Measurements from ENCODE around the gene SENP2.

The SENP2 gene
- long read RNA-seq, full-length matches to known transcripts, result 44 of 79 reads
- long read RNA-seq, partial matches to known transcripts, result 9 of 79 reads
- long read RNA-seq, other reads (novel, unspliced or antisense), result 26 of 79 reads

DNA sequence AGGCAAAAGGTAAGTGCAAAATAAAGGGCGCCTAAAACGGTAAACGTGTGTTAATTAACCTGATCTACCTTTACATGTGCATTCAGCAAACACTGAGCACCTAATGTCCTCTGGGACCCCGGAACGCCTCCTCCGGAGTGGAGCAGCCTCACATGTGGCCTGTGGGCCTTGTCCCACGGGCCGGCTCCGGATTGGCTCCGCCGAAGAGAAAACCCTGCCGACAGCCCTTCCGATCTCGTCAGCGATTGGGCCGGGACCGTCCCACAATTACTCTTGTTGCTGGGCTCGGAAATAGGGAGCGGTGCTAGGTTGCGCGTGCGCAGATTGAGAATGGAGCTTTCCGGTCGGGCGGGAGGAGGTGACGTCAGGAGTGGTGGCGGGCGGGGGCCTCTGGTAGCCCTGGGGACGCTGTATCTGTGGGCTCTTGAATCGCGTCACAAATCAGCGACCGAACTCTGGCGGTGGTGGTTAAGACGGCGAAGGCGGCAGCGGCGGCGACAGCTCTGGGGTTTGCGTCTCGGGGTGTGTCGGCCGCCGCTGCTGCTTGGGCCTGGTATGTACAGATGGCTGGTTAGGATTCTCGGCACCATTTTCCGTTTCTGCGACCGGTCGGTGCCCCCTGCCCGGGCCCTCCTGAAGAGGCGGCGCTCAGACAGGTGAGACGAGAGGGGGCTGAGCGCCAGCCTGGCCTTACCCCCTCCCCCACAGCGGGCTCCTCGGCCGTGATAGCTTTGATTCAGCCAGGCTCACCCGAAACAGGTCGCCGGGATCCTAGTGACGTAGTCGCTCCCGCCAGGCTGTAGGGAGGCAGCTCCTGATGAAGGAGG, at the start of gene SENP2:
Gene SENP2 (plus strand): TSS at position 437 of the 827 bp plus-strand sequence. CDS start 119 bp downstream, at position 556.
- Histone ChIP-seq H3K27ac (replicated peaks) (peak within 1 kb of the TSS; percentile 93), H3K4me3 (replicated peaks; ENCODE audit: insufficient read depth, low read length) (peak within 1 kb of the TSS; percentile 92), H3K27me3 (ENCODE audit: insufficient read depth, poor library complexity, severe bottlenecking) (no peaks in the 10 kb centered on the region)
- DNase-seq (ENCODE audit: low read depth in 1 of 2, low spot score in 1 of 2), result peak; percentile 95 to 99
- peak; percentile 70 for TF ChIP-seq POLR2AphosphoS5 (IDR thresholded peaks at IDR 0.05; ENCODE audit: low read depth)
- TF ChIP-seq, protein P1, sequence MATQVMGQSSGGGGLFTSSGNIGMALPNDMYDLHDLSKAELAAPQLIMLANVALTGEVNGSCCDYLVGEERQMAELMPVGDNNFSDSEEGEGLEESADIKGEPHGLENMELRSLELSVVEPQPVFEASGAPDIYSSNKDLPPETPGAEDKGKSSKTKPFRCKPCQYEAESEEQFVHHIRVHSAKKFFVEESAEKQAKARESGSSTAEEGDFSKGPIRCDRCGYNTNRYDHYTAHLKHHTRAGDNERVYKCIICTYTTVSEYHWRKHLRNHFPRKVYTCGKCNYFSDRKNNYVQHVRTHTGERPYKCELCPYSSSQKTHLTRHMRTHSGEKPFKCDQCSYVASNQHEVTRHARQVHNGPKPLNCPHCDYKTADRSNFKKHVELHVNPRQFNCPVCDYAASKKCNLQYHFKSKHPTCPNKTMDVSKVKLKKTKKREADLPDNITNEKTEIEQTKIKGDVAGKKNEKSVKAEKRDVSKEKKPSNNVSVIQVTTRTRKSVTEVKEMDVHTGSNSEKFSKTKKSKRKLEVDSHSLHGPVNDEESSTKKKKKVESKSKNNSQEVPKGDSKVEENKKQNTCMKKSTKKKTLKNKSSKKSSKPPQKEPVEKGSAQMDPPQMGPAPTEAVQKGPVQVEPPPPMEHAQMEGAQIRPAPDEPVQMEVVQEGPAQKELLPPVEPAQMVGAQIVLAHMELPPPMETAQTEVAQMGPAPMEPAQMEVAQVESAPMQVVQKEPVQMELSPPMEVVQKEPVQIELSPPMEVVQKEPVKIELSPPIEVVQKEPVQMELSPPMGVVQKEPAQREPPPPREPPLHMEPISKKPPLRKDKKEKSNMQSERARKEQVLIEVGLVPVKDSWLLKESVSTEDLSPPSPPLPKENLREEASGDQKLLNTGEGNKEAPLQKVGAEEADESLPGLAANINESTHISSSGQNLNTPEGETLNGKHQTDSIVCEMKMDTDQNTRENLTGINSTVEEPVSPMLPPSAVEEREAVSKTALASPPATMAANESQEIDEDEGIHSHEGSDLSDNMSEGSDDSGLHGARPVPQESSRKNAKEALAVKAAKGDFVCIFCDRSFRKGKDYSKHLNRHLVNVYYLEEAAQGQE (IDR thresholded peaks at IDR 0.05; ENCODE audit: insufficient replicate concordance, low read depth), result no peak

DNA sequence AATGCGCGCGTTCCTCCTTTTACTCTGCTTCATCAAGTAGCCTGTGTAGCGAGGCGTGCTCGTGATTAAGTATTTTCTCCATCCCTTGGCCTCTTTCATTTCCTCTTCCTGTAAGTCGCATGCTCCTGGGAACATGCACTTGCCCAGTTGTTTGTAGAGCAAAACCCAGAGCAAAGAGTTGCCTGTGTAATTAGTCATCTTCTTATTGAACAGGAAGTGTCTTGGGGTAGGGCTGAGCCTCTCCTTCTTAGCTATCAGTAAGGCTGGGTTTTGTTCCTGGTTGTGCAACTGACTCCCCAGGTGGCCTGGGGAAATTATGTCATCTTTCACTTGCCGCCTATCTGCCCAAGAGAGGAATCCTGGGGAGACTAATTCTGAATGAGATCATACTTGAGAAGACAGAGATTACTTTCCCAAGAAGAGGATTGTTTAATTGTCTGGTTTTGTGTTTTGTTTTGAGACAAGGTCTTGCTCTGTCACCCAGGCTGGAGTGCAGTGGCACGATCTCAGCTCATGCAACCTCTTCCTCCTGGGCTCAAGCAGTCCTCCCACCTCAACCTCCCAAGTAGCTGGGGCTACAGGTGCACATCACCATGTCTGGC, 48.6 kb upstream of the SENP2 start:
- H3K27ac ChIP-seq (replicated peaks), result peak overlapping the region; percentile 44
- DNase-seq (ENCODE audit: low read depth in 1 of 2, low spot score in 1 of 2), result peak; percentile 94 to 97
- no peaks in the 10 kb centered on the region for H3K27me3 ChIP-seq (ENCODE audit: insufficient read depth, poor library complexity, severe bottlenecking)
- TF ChIP-seq GABPA (IDR thresholded peaks at IDR 0.05; ENCODE audit: low read depth) (no peak), SPI1 (IDR thresholded peaks at IDR 0.05; ENCODE audit: borderline replicate concordance, low read depth) (peak; percentile 71), POLR2AphosphoS5 (IDR thresholded peaks at IDR 0.05; ENCODE audit: low read depth) (peak; percentile 53)
- H3K4me3 ChIP-seq (replicated peaks; ENCODE audit: insufficient read depth, low read length), result no peak overlapping the region

DNA sequence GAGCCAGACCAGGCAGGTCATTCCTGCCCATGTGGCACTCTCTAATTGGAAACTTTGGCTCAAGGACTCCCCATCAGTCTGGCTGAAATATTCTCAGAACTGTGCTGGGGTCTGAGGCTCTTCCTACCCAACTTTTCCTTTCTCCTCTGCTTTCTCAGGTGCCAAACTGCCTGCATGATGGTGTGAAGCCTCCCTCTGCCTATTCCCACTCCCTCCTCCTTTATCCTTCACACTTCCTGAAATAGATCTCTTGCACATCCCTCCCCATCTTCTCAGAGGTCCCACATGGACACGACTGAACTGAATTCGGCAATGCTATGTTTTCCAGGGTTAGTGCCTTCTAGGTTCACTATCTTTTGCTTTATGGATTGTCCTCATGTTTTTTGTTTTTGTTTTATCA, 46.2 kb upstream of the SENP2 start:
- Histone ChIP-seq H3K27me3 (ENCODE audit: insufficient read depth, poor library complexity, severe bottlenecking) (no peaks in the 10 kb centered on the region), H3K27ac (replicated peaks) (no peak overlapping the region), H3K4me3 (replicated peaks; ENCODE audit: insufficient read depth, low read length) (no peak overlapping the region)
- DNase-seq (ENCODE audit: low read depth in 1 of 2, low spot score in 1 of 2), result no peak
- TF ChIP-seq GABPA (IDR thresholded peaks at IDR 0.05; ENCODE audit: low read depth) (no peak), POLR2AphosphoS5 (IDR thresholded peaks at IDR 0.05; ENCODE audit: low read depth) (no peak), SPI1 (IDR thresholded peaks at IDR 0.05; ENCODE audit: borderline replicate concordance, low read depth) (no peak)
- TF ChIP-seq, protein P1 (IDR thresholded peaks at IDR 0.05; ENCODE audit: insufficient replicate concordance, low read depth), result no peak
- TF ChIP-seq, protein P2, sequence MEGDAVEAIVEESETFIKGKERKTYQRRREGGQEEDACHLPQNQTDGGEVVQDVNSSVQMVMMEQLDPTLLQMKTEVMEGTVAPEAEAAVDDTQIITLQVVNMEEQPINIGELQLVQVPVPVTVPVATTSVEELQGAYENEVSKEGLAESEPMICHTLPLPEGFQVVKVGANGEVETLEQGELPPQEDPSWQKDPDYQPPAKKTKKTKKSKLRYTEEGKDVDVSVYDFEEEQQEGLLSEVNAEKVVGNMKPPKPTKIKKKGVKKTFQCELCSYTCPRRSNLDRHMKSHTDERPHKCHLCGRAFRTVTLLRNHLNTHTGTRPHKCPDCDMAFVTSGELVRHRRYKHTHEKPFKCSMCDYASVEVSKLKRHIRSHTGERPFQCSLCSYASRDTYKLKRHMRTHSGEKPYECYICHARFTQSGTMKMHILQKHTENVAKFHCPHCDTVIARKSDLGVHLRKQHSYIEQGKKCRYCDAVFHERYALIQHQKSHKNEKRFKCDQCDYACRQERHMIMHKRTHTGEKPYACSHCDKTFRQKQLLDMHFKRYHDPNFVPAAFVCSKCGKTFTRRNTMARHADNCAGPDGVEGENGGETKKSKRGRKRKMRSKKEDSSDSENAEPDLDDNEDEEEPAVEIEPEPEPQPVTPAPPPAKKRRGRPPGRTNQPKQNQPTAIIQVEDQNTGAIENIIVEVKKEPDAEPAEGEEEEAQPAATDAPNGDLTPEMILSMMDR (IDR thresholded peaks at IDR 0.05; ENCODE audit: insufficient read depth, low read length), result no peak

DNA sequence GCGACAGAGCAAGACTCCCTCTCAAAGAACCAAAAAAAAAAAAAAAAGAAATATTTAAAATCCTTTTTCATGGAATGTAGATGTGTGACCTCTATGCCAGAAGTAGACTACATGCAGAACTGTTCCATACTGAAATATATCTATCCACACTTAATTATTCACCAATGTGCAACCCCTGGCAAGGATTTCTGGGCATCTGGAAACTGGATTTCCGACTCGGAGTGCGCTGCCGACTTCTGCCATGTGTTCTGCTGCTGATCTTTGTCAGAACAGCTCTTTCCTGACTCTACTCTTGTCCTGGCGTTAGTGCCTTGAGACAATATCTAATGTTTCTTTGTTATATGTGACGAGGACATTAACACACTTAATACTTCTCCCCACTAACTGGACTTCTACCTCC, 45.4 kb upstream of the SENP2 start:
- Histone ChIP-seq H3K27ac (replicated peaks) (no peak overlapping the region), H3K4me3 (replicated peaks; ENCODE audit: insufficient read depth, low read length) (no peak overlapping the region), H3K27me3 (ENCODE audit: insufficient read depth, poor library complexity, severe bottlenecking) (no peaks in the 10 kb centered on the region)
- TF ChIP-seq, protein P2 (IDR thresholded peaks at IDR 0.05; ENCODE audit: insufficient read depth, low read length), result no peak
- TF ChIP-seq POLR2AphosphoS5 (IDR thresholded peaks at IDR 0.05; ENCODE audit: low read depth) (no peak), GABPA (IDR thresholded peaks at IDR 0.05; ENCODE audit: low read depth) (no peak), SPI1 (IDR thresholded peaks at IDR 0.05; ENCODE audit: borderline replicate concordance, low read depth) (no peak)
- TF ChIP-seq, protein P1 (IDR thresholded peaks at IDR 0.05; ENCODE audit: insufficient replicate concordance, low read depth), result no peak
- DNase-seq (ENCODE audit: low read depth in 1 of 2, low spot score in 1 of 2), result no peak
